ENCODE measurements around the gene CSTB. TPM values are rescaled to one million over a fixed set of nuclear protein-coding genes. Genes with fewer than 3 reads are reported as not detected.

Gene CSTB
- total and polyA plus RNA-seq, 2 of the 8 experiments (the other 6 are each of a cell fraction or from before 2014, with no cell fraction given): 53.8 to 64.1 TPM

- POLR2A ChIA-PET (ENCODE audit: partially characterized antibody): interaction anchor here (1.4 to 2.1 kb wide), 3 partner anchors 10 to 35 kb away, joined by 3 to 7 read pairs (median 6); no protein-coding TSS in a partner anchor
- no peak overlapping the region for H2AK5ac ChIP-seq (ENCODE audit: low read depth, low read length)
- no peak overlapping the region for H3K18ac ChIP-seq (ENCODE audit: extremely low read depth, low read length)
- no peaks in the 10 kb centered on the region for H3K9me3 ChIP-seq (ENCODE audit: insufficient read depth in 2 of 2, low read depth in 1 of 2, low read length in 1 of 2)
- H2BK12ac ChIP-seq (ENCODE audit: low read depth, low read length): no peak overlapping the region
- H2AFZ ChIP-seq (ENCODE audit: low read length): no peak overlapping the region
- H3K4me2 ChIP-seq (ENCODE audit: insufficient read depth in 1 of 2, low read depth in 2 of 2, low read length in 2 of 2): no peak overlapping the region
- no peaks in the 10 kb centered on the region for H3K36me3 ChIP-seq (ENCODE audit: control insufficient read depth in 2 of 4, insufficient read depth in 4 of 4, low read length in 3 of 4)
- no peak overlapping the region for H3K14ac ChIP-seq (ENCODE audit: insufficient read length)
- CTCF ChIA-PET (ENCODE audit: partially characterized antibody): interaction anchor here (1.0 to 1.3 kb wide), 3 partner anchors 14 to 28 kb away, joined by 3 read pairs; no protein-coding TSS in a partner anchor
- H2BK15ac ChIP-seq (ENCODE audit: low read length): no peak overlapping the region
- WGBS, 2 experiments (ENCODE audit: extremely low coverage in 1 of 2, insufficient coverage in 1 of 2, insufficient read length in 1 of 2, insufficient replicate concordance in 2 of 2, low coverage in 1 of 2, low lambda C conversion rate in 2 of 2, missing lambda C conversion rate in 1 of 2): 95% methylated on average over 5 of the region's 5 CpGs; no CpG with 5 or more reads in 1 of the 2 experiments
- H3K79me1 ChIP-seq (ENCODE audit: low read depth, low read length): no peaks in the 10 kb centered on the region
- no peak overlapping the region for H2BK5ac ChIP-seq (ENCODE audit: low read depth, low read length)
- FAIRE-seq (no peak), DNase-seq (ENCODE audit: low read depth in 1 of 2, low spot score in 2 of 2) (no peak)
- no peak overlapping the region for H3K23ac ChIP-seq (ENCODE audit: insufficient read length)
- H4K20me1 ChIP-seq (replicated peaks in 1 of 2; ENCODE audit: control insufficient read depth in 1 of 2, insufficient read depth in 2 of 2, low read length in 2 of 2): peaks cover 0 to 8% of the 10 kb centered on the region in 2 experiments
- H3K4me1 ChIP-seq (replicated peaks in 1 of 4; ENCODE audit: control insufficient read depth in 3 of 4, insufficient read depth in 4 of 4, low read length in 3 of 4): peaks cover 0 to 7% (median 4%) of the 10 kb centered on the region in 4 experiments; a peak in 5 of 7 replicates
- no peak overlapping the region for H3K27ac ChIP-seq (ENCODE audit: low read depth, low read length)
- no peak overlapping the region for H3K56ac ChIP-seq (replicated peaks; ENCODE audit: insufficient read length, low read depth, low read length)
- H3K9ac ChIP-seq (replicated peaks in 1 of 4; ENCODE audit: extremely low read depth in 1 of 4, low read depth in 3 of 4, low read length in 3 of 4): no peak overlapping the region
- no peak overlapping the region for H3K4ac ChIP-seq (replicated peaks; ENCODE audit: insufficient read length, low read depth, low read length)
- H4K5ac ChIP-seq (ENCODE audit: insufficient read length, low read depth, low read length): no peak overlapping the region
- H4K8ac ChIP-seq (ENCODE audit: extremely low read depth, insufficient read depth, low read length): no peak overlapping the region
- H3K4me3 ChIP-seq (ENCODE audit: extremely low read depth in 1 of 4, insufficient read depth in 2 of 4, low read depth in 3 of 4, low read length in 4 of 4): no peak overlapping the region
- H2BK120ac ChIP-seq (replicated peaks; ENCODE audit: low read depth, low read length): no peak overlapping the region
- no peaks in the 10 kb centered on the region; a peak in 1 of 7 replicates for H3K27me3 ChIP-seq (replicated peaks in 1 of 4; ENCODE audit: control insufficient read depth in 3 of 4, extremely low read depth in 1 of 4, insufficient read depth in 3 of 4, low read length in 3 of 4)
- H3K79me2 ChIP-seq (ENCODE audit: control insufficient read depth in 1 of 2, insufficient read depth in 2 of 2, low read length in 2 of 2): no peaks in the 10 kb centered on the region
- H2BK20ac ChIP-seq (ENCODE audit: low read length): no peak overlapping the region; the same call in 1 of the 2 replicates
- no peaks in the 10 kb centered on the region for H3K23me2 ChIP-seq (ENCODE audit: low read depth, low read length)
- H4K91ac ChIP-seq (replicated peaks; ENCODE audit: insufficient read length, low read length): no peak overlapping the region
- TF ChIP-seq, protein P1, sequence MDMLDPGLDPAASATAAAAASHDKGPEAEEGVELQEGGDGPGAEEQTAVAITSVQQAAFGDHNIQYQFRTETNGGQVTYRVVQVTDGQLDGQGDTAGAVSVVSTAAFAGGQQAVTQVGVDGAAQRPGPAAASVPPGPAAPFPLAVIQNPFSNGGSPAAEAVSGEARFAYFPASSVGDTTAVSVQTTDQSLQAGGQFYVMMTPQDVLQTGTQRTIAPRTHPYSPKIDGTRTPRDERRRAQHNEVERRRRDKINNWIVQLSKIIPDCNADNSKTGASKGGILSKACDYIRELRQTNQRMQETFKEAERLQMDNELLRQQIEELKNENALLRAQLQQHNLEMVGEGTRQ (IDR thresholded peaks at IDR 0.05; ENCODE audit: low read length): no peak
- TF ChIP-seq SIX5 (IDR thresholded peaks at IDR 0.05; ENCODE audit: low read depth, low read length): no peak
- TF ChIP-seq GABPA (IDR thresholded peaks at IDR 0.05; ENCODE audit: borderline replicate concordance, insufficient read depth, low read length): no peak
- TF ChIP-seq HDAC2 (IDR thresholded peaks at IDR 0.05; ENCODE audit: borderline replicate concordance in 1 of 2, low read depth in 2 of 2, low read length in 2 of 2): no peak
- TF ChIP-seq KDM4A (IDR thresholded peaks at IDR 0.05; ENCODE audit: low read depth, low read length, severe bottlenecking): no peak
- no peak for TF ChIP-seq PHF8 (conservative IDR thresholded peaks at IDR 0.05; ENCODE audit: low read depth, low read length)
- TF ChIP-seq E2F6 (IDR thresholded peaks at IDR 0.05): no peak
- no peak for TF ChIP-seq SAP30 (IDR thresholded peaks at IDR 0.05; ENCODE audit: insufficient read depth, insufficient replicate concordance, low read length)
- no peak for TF ChIP-seq BCL11A (IDR thresholded peaks at IDR 0.05; ENCODE audit: low read depth in 2 of 2, low read length in 2 of 2)
- no peak for TF ChIP-seq CBX8 (IDR thresholded peaks at IDR 0.05; ENCODE audit: borderline replicate concordance, low read depth, low read length)
Measured at GRCh38 chr21:43782431-43783097, 6.5 kb upstream of the CSTB start.
